Measurements from ENCODE around the gene RFFL.
A peak's percentile ranks its signal among the peaks of the same experiment; 100 is the strongest.

The RFFL gene

DNA sequence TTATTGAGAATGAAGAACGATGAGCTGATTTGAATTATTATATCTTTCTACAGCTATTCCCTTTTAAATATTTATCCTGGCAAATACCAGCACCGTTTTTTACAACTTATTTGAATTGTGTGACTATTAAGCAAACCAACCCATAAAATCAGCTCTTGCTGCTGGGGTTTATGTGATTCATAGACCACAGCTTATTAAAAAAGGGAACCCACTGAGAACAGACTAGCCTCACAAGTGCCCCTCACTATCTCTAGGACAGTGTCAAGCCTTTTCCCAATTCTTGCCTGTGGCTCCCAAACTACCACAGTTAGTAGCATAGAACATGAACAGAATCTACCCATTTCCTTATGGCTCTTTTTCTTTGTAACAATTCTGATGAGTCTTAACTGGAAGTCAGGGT, 89.3 kb downstream of the RFFL start:
- TF ChIP-seq, protein P1, sequence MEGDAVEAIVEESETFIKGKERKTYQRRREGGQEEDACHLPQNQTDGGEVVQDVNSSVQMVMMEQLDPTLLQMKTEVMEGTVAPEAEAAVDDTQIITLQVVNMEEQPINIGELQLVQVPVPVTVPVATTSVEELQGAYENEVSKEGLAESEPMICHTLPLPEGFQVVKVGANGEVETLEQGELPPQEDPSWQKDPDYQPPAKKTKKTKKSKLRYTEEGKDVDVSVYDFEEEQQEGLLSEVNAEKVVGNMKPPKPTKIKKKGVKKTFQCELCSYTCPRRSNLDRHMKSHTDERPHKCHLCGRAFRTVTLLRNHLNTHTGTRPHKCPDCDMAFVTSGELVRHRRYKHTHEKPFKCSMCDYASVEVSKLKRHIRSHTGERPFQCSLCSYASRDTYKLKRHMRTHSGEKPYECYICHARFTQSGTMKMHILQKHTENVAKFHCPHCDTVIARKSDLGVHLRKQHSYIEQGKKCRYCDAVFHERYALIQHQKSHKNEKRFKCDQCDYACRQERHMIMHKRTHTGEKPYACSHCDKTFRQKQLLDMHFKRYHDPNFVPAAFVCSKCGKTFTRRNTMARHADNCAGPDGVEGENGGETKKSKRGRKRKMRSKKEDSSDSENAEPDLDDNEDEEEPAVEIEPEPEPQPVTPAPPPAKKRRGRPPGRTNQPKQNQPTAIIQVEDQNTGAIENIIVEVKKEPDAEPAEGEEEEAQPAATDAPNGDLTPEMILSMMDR (IDR thresholded peaks at IDR 0.05) = no peak
- Histone ChIP-seq H3K9ac (no peak overlapping the region), H3K27ac (no peak overlapping the region), H3K4me3 (ENCODE audit: low read depth, low read length) (no peak overlapping the region), H3K79me2 (no peaks in the 10 kb centered on the region), H3K4me1 (no peaks in the 10 kb centered on the region), H3K4me2 (ENCODE audit: low read length) (no peak overlapping the region), H3K36me3 (ENCODE audit: control insufficient read depth, insufficient read depth, low read length) (no peaks in the 10 kb centered on the region), H3K9me3 (ENCODE audit: control insufficient read depth, low read length) (no peaks in the 10 kb centered on the region), H3K27me3 (ENCODE audit: control insufficient read depth, insufficient read depth, low read length) (no peaks in the 10 kb centered on the region), H2AFZ (no peak overlapping the region)

DNA sequence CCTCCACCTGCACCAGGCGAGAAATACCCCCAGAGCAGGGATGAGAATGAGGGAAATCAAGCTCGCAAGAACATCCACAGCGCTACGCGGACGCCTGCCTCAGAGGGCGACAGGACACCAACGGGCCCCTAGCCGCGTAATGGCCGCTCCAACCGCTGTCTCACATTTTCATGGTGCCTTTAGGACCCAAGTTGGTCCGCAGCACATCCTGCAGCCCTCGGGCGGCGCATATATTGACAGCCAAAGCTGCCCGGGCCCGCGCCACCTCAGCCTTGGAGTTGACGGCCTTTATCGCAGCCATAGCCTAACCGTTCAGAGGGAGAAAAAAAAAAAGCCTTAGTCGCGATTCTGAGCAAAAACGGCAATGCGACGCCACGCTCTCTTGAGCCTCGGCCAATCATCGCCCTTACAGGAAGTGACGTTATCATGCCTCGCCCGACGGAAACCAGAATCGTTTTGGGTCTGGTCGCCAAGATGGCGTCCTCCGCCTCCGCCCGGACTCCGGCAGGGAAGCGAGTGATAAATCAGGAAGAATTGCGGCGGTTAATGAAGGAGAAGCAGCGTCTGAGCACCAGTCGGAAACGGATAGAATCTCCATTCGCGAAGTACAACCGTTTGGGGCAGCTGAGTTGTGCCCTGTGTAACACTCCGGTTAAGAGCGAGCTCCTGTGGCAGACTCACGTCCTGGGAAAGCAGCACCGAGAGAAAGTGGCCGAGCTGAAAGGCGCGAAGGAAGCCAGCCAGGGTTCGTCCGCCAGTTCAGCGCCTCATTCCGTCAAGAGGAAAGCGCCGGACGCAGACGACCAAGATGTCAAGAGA, 102.2 kb downstream of the RFFL start, which contains the start of the genes CCT6B and ZNF830:
Gene CCT6B (minus strand): TSS at position 368 of the 819 bp plus-strand sequence. CDS start 67 bp downstream, at position 301.
Gene ZNF830 (plus strand): TSS at position 448 of the 819 bp plus-strand sequence. CDS start 27 bp downstream, at position 475.
- H3K9ac ChIP-seq = peak within 1 kb of the TSS; percentile 79
- H3K4me1 ChIP-seq = peaks cover 5% of the 10 kb centered on the region
- peaks cover 3% of the 10 kb centered on the region for H3K79me2 ChIP-seq
- peak within 1 kb of the TSS; percentile 84 for H3K4me2 ChIP-seq (ENCODE audit: low read length)
- TF ChIP-seq, protein P1 (IDR thresholded peaks at IDR 0.05) = no peak
- H3K27me3 ChIP-seq (ENCODE audit: control insufficient read depth, insufficient read depth, low read length) = no peaks in the 10 kb centered on the region
- peak within 1 kb of the TSS; percentile 74 for H3K4me3 ChIP-seq (ENCODE audit: low read depth, low read length)
- H3K9me3 ChIP-seq (ENCODE audit: control insufficient read depth, low read length) = no peaks in the 10 kb centered on the region
- peak within 1 kb of the TSS; percentile 91 for H3K27ac ChIP-seq
- peak within 1 kb of the TSS; percentile 97 for H2AFZ ChIP-seq
- no peaks in the 10 kb centered on the region for H3K36me3 ChIP-seq (ENCODE audit: control insufficient read depth, insufficient read depth, low read length)

DNA sequence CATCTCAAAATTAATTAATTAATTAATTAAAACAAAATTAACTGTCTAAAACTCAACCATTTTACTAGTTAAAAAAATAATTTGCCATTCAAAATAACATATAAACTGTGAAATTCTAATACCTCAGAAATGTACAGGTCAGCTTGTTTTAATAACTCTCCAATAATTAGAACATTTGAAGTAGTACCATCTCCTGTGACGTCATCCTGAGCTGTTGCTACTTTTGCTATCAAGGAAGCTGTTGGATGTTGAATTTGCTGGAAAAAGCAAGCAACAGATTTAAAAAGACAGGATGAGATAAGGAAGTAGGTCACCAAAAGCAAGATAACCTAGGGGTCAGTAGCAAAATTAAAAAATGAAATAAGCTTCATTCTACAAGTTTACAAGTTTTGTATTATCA, 105.1 kb downstream of the RFFL start:
- Histone ChIP-seq H2AFZ (no peak overlapping the region), H3K4me3 (ENCODE audit: low read depth, low read length) (no peak overlapping the region), H3K36me3 (ENCODE audit: control insufficient read depth, insufficient read depth, low read length) (no peaks in the 10 kb centered on the region), H3K9ac (no peak overlapping the region), H3K79me2 (peaks cover 3% of the 10 kb centered on the region), H3K9me3 (ENCODE audit: control insufficient read depth, low read length) (no peaks in the 10 kb centered on the region), H3K4me1 (peaks cover 5% of the 10 kb centered on the region), H3K27ac (no peak overlapping the region), H3K4me2 (ENCODE audit: low read length) (no peak overlapping the region), H3K27me3 (ENCODE audit: control insufficient read depth, insufficient read depth, low read length) (no peaks in the 10 kb centered on the region)
- TF ChIP-seq, protein P1 (IDR thresholded peaks at IDR 0.05) = no peak

Data from parathyroid adenoma (tissue), 2 donors.